Stimulated activated naive CD8-positive, alpha-beta T cell treated with anti-CD3 and anti-CD28 coated beads, Interleukin-15, Interleukin-2, amounts not matched to agents 100 ng/mL and 50 ng/mL, for 24 hours (primary cell): ENCODE measurements around the gene TRPV4.

ENCODE experiments used
- H3K27ac Mint-ChIP-seq: one replicate; pipeline ENCODE4 v1.8.0; 2021; ENCODE audit warnings: mild to moderate bottlenecking, mixed read lengths
- H3K27me3 Mint-ChIP-seq: one replicate; pipeline ENCODE4 v1.8.0; 2021; ENCODE audit warnings: mixed read lengths
- H3K36me3 Mint-ChIP-seq: one replicate; pipeline ENCODE4 v1.8.0; 2021; ENCODE audit warnings: low read depth, mixed read lengths
- H3K4me1 Mint-ChIP-seq: one replicate; pipeline ENCODE4 v1.8.0; 2021; ENCODE audit warnings: low read depth, mixed read lengths
- H3K4me3 Mint-ChIP-seq: one replicate; pipeline ENCODE4 v1.8.0; 2021; ENCODE audit warnings: mild to moderate bottlenecking, mixed read lengths
- H3K9me3 Mint-ChIP-seq: one replicate; pipeline ENCODE4 v1.8.0; 2021; ENCODE audit warnings: mixed read lengths

The TRPV4 gene

DNA sequence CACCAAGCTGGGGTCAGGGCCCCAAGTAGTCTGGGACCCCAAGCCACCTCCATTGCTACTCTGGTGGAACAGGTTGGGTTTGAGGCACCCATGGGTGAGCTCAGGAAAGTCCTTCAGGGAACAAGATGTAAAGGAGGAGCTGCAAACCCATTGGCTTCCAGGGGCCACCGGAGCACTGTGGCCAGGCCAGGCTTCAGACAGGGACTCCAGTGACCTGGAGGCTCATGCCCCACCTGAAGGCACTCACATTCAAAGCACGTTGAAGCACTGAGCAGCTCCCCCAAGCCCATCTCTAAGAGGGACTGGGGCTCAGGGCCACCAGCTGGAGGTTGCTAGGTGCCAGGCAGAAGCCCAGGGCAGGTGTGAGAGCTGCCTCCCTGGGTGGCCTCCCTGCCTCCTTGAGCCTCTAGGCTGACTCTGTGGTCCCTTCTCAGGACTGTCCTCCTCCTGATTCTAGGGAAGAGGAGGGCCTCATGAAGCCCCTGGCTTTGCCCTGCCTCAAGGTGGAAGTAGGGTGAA, 70.5 kb downstream of the TRPV4 start:
- Mint-ChIP-seq H3K4me3 (no peak overlapping the region), H3K27ac (no peak overlapping the region), H3K36me3 (no peaks in the 10 kb centered on the region), H3K27me3 (no peaks in the 10 kb centered on the region), H3K9me3 (no peaks in the 10 kb centered on the region), H3K4me1 (peaks cover 9% of the 10 kb centered on the region)

DNA sequence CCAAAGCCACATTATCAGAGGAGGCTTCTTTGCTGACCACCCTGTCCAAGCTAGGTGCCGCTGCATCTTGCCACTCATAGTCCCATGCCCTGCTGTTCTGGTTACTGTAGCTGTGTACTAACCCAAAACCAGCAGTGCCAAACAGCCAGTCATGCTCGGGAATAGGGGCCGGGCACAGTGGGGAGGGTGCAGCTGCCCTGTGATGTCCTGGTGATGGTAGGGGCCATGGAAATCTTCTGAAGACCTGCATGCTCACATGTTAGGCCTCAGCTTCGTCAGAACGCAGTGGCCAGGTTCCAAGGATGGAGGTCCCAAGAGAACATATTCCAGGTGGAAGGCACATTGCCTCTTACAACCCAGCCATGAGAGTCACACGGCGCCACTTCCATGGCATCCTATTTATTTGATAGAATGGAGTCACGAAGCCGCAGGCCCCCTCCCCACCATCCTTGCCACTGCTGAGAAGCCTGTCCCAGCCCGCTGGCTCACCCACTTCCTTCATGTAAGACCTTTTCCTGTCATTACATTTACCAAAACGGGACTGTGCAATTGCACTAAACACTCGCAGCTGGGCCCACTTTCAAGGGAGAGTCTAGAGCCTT, 71.0 kb downstream of the TRPV4 start:
- H3K27ac Mint-ChIP-seq, result no peak overlapping the region
- peaks cover under 1% of the 10 kb centered on the region for H3K27me3 Mint-ChIP-seq
- peaks cover 9% of the 10 kb centered on the region for H3K4me1 Mint-ChIP-seq
- peaks cover 1% of the 10 kb centered on the region for H3K36me3 Mint-ChIP-seq
- H3K9me3 Mint-ChIP-seq, result peaks cover 2% of the 10 kb centered on the region
- H3K4me3 Mint-ChIP-seq, result no peak overlapping the region

DNA sequence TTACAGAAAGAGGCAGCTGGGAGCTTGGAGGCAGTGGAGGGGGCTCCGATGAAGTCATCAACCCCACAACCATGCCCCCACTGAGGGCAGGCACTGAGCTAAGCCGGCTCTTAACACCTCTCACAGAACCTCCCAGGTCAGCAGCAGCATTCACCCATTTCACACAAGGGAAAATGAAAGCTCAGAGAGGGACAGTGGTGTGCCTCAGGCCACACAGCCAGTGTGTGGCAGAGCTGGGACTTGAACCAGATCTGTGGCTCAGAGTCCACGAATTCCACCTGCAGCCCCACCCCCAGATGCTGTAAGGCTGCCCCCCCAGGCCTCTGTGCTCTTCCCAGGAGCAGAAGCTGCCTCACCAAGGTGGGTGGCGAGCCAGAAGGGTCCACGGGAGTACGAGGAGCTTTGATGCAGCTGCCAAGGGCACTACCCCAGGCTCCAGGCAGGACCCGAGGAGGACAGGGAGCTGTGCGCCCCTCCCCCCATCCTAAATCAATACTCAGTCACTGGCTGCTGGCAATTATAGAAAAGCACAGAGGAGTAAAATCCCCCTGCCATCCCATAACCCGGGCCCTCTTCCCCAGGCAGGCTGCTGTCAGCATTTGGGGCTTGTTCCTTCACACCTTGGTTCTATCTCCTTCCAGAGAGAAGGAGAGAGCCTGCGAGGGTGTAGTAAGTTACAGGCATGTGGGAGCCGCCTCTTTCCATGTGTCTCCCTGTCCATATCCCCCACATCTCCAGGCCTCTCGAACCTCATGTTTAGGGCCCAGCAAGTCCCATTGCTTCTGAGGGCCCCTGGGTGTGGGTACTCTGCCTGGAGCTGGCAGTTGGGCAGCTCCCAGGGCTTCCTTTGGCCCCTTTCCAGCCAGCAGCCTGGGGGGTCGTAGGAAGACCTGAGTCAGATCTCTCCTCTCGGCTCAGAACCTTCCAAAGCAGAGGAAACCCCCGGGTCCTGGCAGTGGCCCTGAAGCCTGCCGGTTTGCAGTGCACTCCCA, 72.0 kb downstream of the TRPV4 start:
- peaks cover 9% of the 10 kb centered on the region for H3K4me1 Mint-ChIP-seq
- no peak overlapping the region for H3K4me3 Mint-ChIP-seq
- peaks cover 10% of the 10 kb centered on the region for H3K9me3 Mint-ChIP-seq
- H3K36me3 Mint-ChIP-seq, result peaks cover 11% of the 10 kb centered on the region
- no peak overlapping the region for H3K27ac Mint-ChIP-seq
- H3K27me3 Mint-ChIP-seq, result peaks cover 4% of the 10 kb centered on the region

DNA sequence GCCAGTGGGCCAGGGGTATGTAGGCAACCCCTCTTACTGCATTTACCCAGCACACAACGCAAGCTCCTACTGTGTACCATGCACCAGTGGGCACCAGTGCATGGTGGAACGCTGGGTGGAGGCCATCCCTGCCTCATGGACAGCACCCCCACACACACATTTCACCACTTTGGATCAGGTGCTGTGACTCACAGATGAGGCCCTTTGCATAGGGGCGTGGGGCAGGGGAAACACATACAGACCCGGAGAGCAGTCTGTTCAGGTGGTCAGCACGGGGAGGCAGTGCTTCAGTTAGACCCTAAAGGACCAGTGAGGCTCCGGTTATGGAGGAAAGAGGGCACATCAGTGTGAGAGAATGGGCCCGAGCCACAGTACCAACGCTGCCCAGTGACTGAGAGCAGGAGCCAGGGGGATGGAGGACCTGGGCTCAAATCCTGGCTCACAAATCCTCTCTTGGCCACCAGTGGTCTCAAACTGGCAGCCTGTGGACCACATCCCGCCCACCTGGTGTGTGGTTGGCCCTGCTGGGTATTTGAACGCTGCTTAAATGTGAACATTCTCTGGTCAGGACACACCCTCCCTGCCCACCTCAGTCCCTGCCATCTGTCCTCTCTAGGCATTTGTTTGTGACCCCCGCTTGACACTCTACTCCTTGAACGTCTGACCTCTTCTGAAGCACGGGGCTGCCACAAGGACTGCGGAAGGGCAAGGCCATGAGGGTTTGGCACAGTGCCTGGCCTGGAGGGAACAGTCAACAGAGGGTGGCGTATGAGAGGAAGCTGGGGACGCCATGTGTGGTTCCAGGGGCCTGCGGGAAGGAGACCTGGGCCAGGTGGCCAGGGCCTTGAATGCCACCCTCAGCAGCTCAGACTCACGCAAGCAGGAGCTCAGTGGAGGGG, 72.9 kb downstream of the TRPV4 start:
- H3K27ac Mint-ChIP-seq, result no peak overlapping the region
- peaks cover 17% of the 10 kb centered on the region for H3K36me3 Mint-ChIP-seq
- peaks cover 9% of the 10 kb centered on the region for H3K4me1 Mint-ChIP-seq
- no peak overlapping the region for H3K4me3 Mint-ChIP-seq
- H3K27me3 Mint-ChIP-seq, result peaks cover 8% of the 10 kb centered on the region
- H3K9me3 Mint-ChIP-seq, result peaks cover 10% of the 10 kb centered on the region

DNA sequence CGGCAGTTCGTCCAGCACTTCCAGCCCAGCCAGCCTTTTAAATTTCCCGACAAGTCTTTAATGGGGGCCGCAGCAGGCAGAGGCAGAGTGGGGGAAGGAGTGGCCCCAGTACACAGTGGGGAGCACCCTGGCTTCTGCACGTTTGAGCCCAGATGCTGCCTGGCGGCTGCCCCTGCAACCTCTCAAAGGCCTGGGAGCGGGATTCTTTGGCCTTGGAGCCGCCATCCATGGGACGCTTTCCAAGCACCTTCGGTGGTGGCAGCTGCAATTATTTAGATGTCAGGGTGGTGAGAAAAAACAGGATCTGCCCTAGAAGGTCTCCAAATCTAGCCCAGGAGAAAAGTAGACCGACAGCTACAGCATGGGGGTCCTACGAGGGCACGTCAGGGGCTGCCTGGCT, 73.6 kb downstream of the TRPV4 start:
- Mint-ChIP-seq H3K36me3 (peaks cover 17% of the 10 kb centered on the region), H3K4me3 (no peak overlapping the region), H3K9me3 (peaks cover 10% of the 10 kb centered on the region), H3K27me3 (peaks cover 8% of the 10 kb centered on the region), H3K27ac (no peak overlapping the region), H3K4me1 (peaks cover 9% of the 10 kb centered on the region)

DNA sequence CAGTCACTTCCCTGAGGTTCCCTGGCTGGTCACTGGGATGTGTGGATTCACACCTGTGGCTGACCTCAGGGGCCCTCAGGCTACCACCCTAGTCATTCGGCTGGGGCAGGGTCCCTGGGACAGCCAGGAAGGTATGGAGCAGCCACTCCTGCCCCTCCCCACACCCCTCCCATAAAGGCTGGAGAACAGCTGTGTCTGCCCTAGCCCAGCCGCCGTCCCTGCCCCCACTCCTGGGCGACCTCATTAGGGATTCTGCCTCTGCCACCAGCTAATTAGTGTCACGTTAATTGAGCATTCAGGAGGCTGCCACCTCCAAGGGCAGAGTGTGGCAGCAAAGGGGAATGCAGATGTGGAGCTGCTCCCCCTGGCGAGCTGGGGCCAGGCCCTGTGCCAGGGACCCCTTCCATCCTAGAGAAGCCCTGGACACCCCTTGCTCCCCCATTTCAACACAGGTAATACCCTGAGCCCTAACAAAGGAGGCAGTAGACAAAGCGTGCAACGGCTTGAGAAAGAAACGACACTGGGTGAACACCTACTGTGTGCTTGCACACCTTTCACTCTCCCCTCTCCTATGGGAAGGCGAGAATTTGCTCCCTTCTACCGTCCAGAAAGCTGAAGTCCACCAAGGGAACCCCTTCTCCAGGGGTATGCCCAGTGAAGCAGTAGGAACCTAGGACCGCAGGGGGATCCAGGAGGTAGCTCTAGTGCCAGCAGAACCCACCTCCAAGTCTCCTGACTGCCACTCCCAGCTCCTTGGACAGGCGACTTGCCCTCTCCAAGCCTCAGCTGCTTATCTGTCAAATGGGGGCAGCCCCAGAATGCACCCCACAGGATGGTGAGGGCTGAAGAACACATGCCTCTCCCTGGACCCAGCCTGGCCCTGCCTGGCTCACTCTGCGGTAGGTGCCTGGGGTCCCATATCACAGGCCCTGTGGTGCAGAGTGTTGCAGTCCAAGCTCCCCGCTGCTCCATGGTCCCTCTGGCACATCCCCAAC, 74.5 kb downstream of the TRPV4 start:
- Mint-ChIP-seq H3K36me3 (peaks cover 17% of the 10 kb centered on the region), H3K27ac (no peak overlapping the region), H3K4me1 (peaks cover 9% of the 10 kb centered on the region), H3K9me3 (peaks cover 10% of the 10 kb centered on the region), H3K4me3 (no peak overlapping the region), H3K27me3 (peaks cover 8% of the 10 kb centered on the region)

DNA sequence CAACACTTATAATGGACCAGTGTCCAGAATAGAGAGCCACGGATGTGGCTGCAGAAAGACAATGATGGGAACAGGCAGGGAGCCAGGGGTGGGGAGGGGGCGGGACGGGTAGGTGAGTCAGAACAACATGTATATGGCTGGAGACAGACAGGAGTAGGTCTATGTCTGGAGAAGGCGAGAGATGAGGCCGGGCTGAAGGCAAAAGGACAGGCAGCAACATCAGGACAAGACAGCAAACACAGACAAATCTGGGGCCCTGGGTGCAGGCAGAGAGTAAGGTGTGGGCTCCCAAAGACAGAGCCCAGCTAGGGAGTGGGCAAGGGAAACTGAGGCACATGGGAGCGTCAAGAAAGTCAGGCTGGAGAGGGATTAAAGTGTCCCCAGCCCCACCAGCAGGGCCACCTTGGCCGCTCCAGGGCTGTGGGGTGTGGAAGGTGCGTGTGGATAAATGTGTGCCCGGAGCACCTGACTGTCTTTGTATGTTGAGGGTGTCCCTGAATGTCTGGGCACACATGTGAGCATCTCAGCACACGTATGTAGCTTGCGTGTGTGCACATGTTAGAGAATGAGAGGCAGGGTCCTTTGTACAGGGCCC, 75.4 kb downstream of the TRPV4 start:
- H3K4me1 Mint-ChIP-seq, result peaks cover 4% of the 10 kb centered on the region

DNA sequence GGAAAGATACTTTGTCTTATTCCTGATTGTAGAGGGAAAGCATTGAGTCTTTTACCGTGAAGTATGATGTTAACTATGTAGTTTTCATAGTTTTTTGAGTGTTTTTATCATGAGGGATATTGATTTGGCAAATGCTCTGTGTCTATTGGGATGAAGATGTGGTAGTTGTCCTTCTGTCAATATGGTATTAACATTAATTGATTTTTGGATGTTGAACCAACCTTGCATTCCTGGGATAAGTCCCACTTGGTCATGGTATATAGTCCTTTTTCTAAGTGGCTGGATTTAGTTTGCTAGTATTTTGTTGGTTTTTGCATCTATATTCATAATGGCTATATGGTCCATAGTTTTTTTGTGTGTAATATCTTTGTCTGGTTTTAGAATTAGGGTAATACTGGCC, 76.7 kb downstream of the TRPV4 start:
- H3K4me1 Mint-ChIP-seq, result peaks cover 4% of the 10 kb centered on the region
- H3K27me3 Mint-ChIP-seq, result peaks cover 8% of the 10 kb centered on the region
- H3K4me3 Mint-ChIP-seq, result no peak overlapping the region
- peaks cover 10% of the 10 kb centered on the region for H3K9me3 Mint-ChIP-seq
- H3K36me3 Mint-ChIP-seq, result peaks cover 17% of the 10 kb centered on the region
- no peak overlapping the region for H3K27ac Mint-ChIP-seq

More for the DNA sequence above, 75.4 kb downstream of the TRPV4 start:
- Mint-ChIP-seq H3K27me3 (peaks cover 8% of the 10 kb centered on the region), H3K36me3 (peaks cover 17% of the 10 kb centered on the region), H3K9me3 (peaks cover 10% of the 10 kb centered on the region), H3K4me3 (no peak overlapping the region), H3K27ac (no peak overlapping the region)

DNA sequence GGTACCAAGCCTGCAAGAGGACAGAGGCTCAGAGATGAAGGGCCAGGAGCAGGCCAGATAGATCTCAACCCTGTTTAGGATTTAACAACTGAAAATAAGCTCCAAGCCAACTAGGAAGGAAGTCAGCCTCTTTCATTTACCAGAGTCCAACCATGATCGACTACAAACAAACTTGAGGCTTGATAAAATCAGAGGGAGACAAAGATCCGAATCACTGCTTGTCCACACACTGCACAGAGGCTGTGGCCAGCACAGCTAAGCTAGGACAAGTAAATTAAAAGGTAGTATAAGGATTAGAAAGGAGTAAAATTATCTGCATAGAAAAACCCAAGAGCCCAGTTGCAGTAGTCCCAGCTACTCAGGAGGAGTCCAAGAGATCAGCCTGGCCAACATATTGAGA, 79.2 kb downstream of the TRPV4 start:
- Mint-ChIP-seq H3K27ac (no peak overlapping the region), H3K4me3 (no peak overlapping the region), H3K27me3 (peaks cover 8% of the 10 kb centered on the region), H3K4me1 (no peaks in the 10 kb centered on the region), H3K9me3 (peaks cover 10% of the 10 kb centered on the region), H3K36me3 (peaks cover 17% of the 10 kb centered on the region)

DNA sequence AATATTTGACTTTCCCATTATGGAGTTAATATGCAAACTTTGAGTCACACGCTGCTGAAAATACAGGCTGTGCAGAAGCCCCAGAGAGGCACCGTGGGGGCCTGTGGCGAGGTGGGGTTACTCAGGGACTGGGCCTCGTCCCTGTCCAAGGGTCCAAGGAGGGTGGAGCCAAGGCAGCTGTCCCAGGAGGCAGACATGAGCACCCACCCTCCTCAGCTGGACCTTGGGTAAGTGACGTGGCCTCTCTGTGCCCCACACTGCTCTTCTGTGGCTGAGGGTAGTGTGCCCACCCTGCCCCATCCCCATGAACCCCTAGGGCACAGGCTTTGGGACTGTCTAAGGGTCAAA, 80.2 kb downstream of the TRPV4 start:
- Mint-ChIP-seq H3K36me3 (peaks cover 17% of the 10 kb centered on the region), H3K9me3 (peaks cover 10% of the 10 kb centered on the region), H3K27ac (no peak overlapping the region), H3K27me3 (peaks cover 8% of the 10 kb centered on the region), H3K4me3 (no peak overlapping the region), H3K4me1 (no peaks in the 10 kb centered on the region)

DNA sequence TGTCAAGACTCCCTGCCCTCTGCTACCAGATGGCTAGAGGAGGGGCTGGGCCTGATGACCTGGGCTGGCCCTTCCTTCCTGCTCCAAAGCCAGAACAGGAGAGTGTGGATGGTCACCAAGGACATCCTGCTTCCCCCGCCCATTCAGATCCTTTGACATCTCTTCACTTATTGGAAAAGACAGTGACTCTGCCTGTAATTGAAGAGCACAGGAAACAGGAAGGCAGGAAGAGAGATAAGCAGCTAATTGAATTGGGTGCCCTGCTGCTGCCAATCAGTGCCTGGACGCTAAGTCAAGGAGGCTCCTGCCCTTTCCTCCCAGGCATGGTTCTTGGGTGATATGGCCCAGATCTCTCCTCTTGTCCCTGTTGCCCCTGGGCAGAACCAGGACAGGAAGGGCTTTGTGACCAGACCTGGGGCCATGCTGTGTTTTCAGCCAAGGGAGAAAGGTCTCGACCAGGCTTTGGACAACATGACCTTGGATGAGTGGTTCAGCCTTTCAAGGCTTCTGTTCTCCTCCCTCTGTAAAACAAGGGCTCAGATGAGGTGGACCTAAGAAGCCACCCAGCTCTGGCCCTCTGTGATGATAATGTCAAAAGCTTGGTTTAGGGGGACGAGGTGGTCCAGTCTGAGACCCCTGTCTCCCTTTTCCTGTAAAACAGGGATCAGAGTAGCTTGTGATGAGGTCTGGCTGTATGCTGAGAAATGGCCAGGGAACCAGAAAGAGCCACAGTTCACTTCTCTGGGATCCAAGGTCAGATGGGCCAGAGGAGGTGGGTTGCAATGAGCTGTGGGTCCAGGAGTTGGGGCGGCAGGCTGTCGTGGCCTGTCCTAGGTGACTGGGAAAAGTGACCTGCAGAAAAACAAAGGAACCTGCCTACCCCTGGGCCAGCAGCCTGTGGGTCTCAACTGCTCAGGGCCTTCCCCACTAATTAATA, 80.8 kb downstream of the TRPV4 start:
- H3K27ac Mint-ChIP-seq, result no peak overlapping the region
- peaks cover 10% of the 10 kb centered on the region for H3K9me3 Mint-ChIP-seq
- peaks cover 17% of the 10 kb centered on the region for H3K36me3 Mint-ChIP-seq
- no peak overlapping the region for H3K4me3 Mint-ChIP-seq
- H3K27me3 Mint-ChIP-seq, result peaks cover 8% of the 10 kb centered on the region
- H3K4me1 Mint-ChIP-seq, result no peaks in the 10 kb centered on the region

DNA sequence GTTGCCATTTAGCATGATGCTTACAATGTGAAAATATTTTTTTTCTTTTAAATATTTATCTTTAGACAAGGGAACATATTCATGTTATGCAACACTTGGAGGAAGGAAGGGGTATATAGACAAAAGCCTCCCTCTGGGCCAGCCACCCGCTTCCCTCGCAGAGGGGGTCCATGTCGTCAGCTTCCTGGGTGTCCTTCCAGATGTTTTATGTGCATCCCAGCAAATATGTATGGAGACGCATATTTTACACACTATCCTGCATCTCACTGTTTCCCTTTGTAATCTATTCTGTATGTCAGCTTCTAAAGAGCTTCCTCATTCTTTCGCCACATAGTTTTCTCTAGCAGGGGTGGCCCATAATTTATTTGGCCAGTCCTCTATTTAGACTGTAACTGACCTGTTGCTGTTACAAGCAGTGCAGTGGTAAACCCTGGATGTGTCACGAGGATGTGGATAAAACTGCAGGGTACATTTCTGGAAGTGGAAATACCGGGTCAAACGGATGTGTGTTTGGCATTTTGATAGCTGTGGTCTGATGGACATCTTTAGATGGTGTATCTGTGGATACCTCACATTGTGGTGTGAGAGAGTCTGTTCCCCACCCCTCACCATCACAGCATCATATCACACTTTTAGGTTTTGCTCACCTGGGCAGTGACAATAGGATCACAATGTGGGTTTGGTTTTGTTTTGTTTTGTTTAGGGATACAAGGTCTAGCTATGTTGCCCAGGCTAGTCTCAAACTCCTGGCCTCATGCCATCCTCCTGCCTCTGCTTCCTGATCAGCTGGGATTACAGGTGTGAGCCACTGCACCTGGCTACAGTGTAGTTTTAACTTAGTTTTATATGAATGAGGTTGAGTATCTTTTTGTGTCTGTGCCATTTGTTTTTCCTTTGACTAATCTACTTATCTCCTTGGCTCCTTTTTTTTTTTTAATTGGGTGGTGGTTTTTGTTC, 87.9 kb downstream of the TRPV4 start:
- Mint-ChIP-seq H3K27ac (no peak overlapping the region), H3K4me3 (no peak overlapping the region), H3K27me3 (no peaks in the 10 kb centered on the region), H3K4me1 (no peaks in the 10 kb centered on the region), H3K9me3 (no peaks in the 10 kb centered on the region), H3K36me3 (no peaks in the 10 kb centered on the region)
